SK-N-SH (cell line): ENCODE results near the gene ASPN. TPM values are rescaled to one million over a fixed set of nuclear protein-coding genes. Genes with fewer than 3 reads are reported as not detected.

Source experiments
- CTCF ChIA-PET: fragments of 300-600, 350-600 bp; formaldehyde crosslinking; extraction: SDS; loops from one replicate; lab custom pipeline; 2021; lab: Yijun Ruan, JAX
- POLR2A ChIA-PET: fragments of 350-600 bp; sonication (Branson Sonifier 250); formaldehyde crosslinking; extraction: SDS; loops from one replicate; lab custom pipeline; 2020; ENCODE audit warnings: antibody characterized with exemption, inconsistent platforms; lab: Yijun Ruan, JAX
- DNase-seq: peaks from one replicate; pipeline ENCODE4 v3.0.0; 2012
- H2AFZ ChIP-seq: fragments of 200-600 bp; sonication (generic); 2 replicates; pipeline ENCODE4 v1.8.1; 2016; ENCODE audit warnings: antibody characterized with exemption, mild to moderate bottlenecking, low read depth
- H3F3A ChIP-seq: fragments of 200-600 bp; sonication (generic); replicated peaks from 2 replicates; pipeline ENCODE3; 2016; ENCODE audit warnings: antibody characterized with exemption, mild to moderate bottlenecking; ENCODE audit not compliant: insufficient read depth
- H3K27ac ChIP-seq, 2 experiments: fragments of 200-500 bp in 1 of 2; fragments of 200-600 bp in 1 of 2; sonication (Bioruptor generic) in 1 of 2; sonication (generic), shearing (Covaris generic) in 1 of 2; 2 replicates each; pipeline versions ENCODE4 v1.5.1 to v1.6.1; 2014 to 2016; ENCODE audit warnings: low read depth in 2 of 2, inconsistent platforms in 1 of 2, low read length in 1 of 2, mild to moderate bottlenecking in 1 of 2, mixed read lengths in 1 of 2
- H3K27me3 ChIP-seq: fragments of 200-600 bp; sonication (generic), shearing (Covaris generic); 2 replicates; pipeline ENCODE4 v1.6.1; 2016; ENCODE audit warnings: mixed run types; ENCODE audit not compliant: insufficient read depth
- H3K36me3 ChIP-seq, 2 experiments: fragments of 200-500 bp in 1 of 2; fragments of 200-600 bp in 1 of 2; sonication (Bioruptor generic) in 1 of 2; sonication (generic) in 1 of 2; replicated peaks in 1 of 2; 2 replicates each; pipeline versions ENCODE3 to v1.5.1; 2014 to 2016; ENCODE audit warnings: low read length in 1 of 2, mild to moderate bottlenecking in 1 of 2; ENCODE audit not compliant: insufficient read depth in 2 of 2, control insufficient read depth in 1 of 2
- H3K4me1 ChIP-seq, 2 experiments: fragments of 200-500 bp in 1 of 2; fragments of 200-600 bp in 1 of 2; sonication (Bioruptor generic) in 1 of 2; sonication (generic), shearing (Covaris generic) in 1 of 2; 2 replicates each; pipeline versions ENCODE4 v1.5.1 to v1.6.1; 2014 to 2016; ENCODE audit warnings: low read depth in 1 of 2, low read length in 1 of 2, mixed run types in 1 of 2; ENCODE audit not compliant: insufficient read depth in 2 of 2, control insufficient read depth in 1 of 2
- H3K4me2 ChIP-seq: fragments of 200-600 bp; sonication (generic), shearing (Covaris generic); 2 replicates; pipeline ENCODE4 v1.6.1; 2017; ENCODE audit warnings: mixed run types
- H3K4me3 ChIP-seq, 2 experiments: fragments of 200-500 bp in 1 of 2; fragments of 200-600 bp in 1 of 2; sonication (Bioruptor generic) in 1 of 2; sonication (generic), shearing (Covaris generic) in 1 of 2; 2 replicates each; pipeline versions ENCODE4 v1.5.1 to v1.8.1; 2014 to 2016; ENCODE audit warnings: low read depth in 2 of 2, inconsistent platforms in 1 of 2, low read length in 1 of 2, mild to moderate bottlenecking in 1 of 2, mixed read lengths in 1 of 2, moderate library complexity in 1 of 2
- H3K79me2 ChIP-seq: fragments of 200-600 bp; sonication (generic); 2 replicates; pipeline ENCODE4 v1.8.1; 2017; ENCODE audit warnings: mild to moderate bottlenecking; ENCODE audit not compliant: insufficient read depth
- H3K9ac ChIP-seq: fragments of 200-600 bp; sonication (generic); 2 replicates; pipeline ENCODE4 v1.6.1; 2017; ENCODE audit warnings: mixed run types
- H3K9me2 ChIP-seq: fragments of 200-600 bp; sonication (generic); 2 replicates; pipeline ENCODE4 v1.6.1; 2017; ENCODE audit warnings: mixed run types
- H3K9me3 ChIP-seq: fragments of 200-600 bp; sonication (generic); 2 replicates; pipeline ENCODE4 v1.6.1; 2017; ENCODE audit warnings: mixed run types, mild to moderate bottlenecking, moderate library complexity
- H4K20me1 ChIP-seq: fragments of 200-600 bp; sonication (generic); 2 replicates; pipeline ENCODE4 v1.6.1; 2017; ENCODE audit warnings: mild to moderate bottlenecking, mixed run types; ENCODE audit not compliant: insufficient read depth
- CTCF ChIP-seq: fragments of 200-600 bp; sonication (generic); IDR thresholded peaks from 2 replicates; pipeline ENCODE4 v1.6.1; 2017; ENCODE audit warnings: antibody characterized with exemption, mild to moderate bottlenecking, moderate library complexity
- IRF3 ChIP-seq: fragments of 150-350 bp; IDR thresholded peaks from 2 replicates; pipeline ENCODE4 v1.6.1; 2016; ENCODE audit warnings: mild to moderate bottlenecking, low read depth, low read length
- MAX ChIP-seq: IDR thresholded peaks from 2 replicates; pipeline ENCODE4 v1.4.0; 2012; ENCODE audit warnings: low read depth
- MEF2A ChIP-seq: IDR thresholded peaks from 2 replicates; pipeline ENCODE4 v1.4.0; 2012; ENCODE audit warnings: low read depth, borderline replicate concordance
- RAD21 ChIP-seq: IDR thresholded peaks from 2 replicates; pipeline ENCODE4 v1.6.1; 2012; ENCODE audit warnings: mild to moderate bottlenecking, low read length
- REST ChIP-seq: IDR thresholded peaks from 2 replicates; pipeline ENCODE4 v1.6.1; 2012; ENCODE audit warnings: mild to moderate bottlenecking, low read depth, low read length, moderate library complexity
- RFX5 ChIP-seq: IDR thresholded peaks from 2 replicates; pipeline ENCODE4 v1.6.1; 2012; ENCODE audit warnings: mild to moderate bottlenecking, improper control_type of control experiment, low read length
- SMC3 ChIP-seq: IDR thresholded peaks from 2 replicates; pipeline ENCODE4 v1.6.1; 2012; ENCODE audit warnings: low read depth, low read length, improper control_type of control experiment
- TEAD4 ChIP-seq: IDR thresholded peaks from 2 replicates; pipeline ENCODE4 v1.4.0; 2012; ENCODE audit warnings: mild to moderate bottlenecking, borderline replicate concordance; ENCODE audit not compliant: insufficient read depth
- USF1 ChIP-seq: IDR thresholded peaks from 2 replicates; pipeline ENCODE4 v1.4.0; 2012; ENCODE audit warnings: low read depth, borderline replicate concordance
- USF2 ChIP-seq: fragments of 150-350 bp; IDR thresholded peaks from 2 replicates; pipeline ENCODE4 v1.6.1; 2017; ENCODE audit warnings: antibody characterized with exemption, low read length, low read depth, borderline replicate concordance
- WGBS: methylation state at CpG from one replicate; pipeline ENCODE4 v1.1.6; 2017; ENCODE audit warnings: low lambda C conversion rate; 5-methylcytosine and 5-hydroxymethylcytosine counted together
- polyA plus RNA-seq, 3 experiments: library from polyadenylated mRNA; depleted of rRNA; stranded (reverse); fragments of >200 nt; gene quantifications; 2 replicates each; pipeline ENCODE4 v1.2.3, GENCODE V29; 2012

Gene ASPN
- polyA plus RNA-seq, 1 of the 3 experiments (the other 2 are of a cell fraction) = 0.76 TPM

GRCh38 chr9:92501671-92502393, 19.5 kb upstream of the ASPN start:
- peak; percentile 37 for DNase-seq
- no peaks in the 10 kb centered on the region for H4K20me1 ChIP-seq
- peaks cover 21% of the 10 kb centered on the region for H3F3A ChIP-seq
- H3K9me3 ChIP-seq = no peaks in the 10 kb centered on the region
- H3K79me2 ChIP-seq = no peaks in the 10 kb centered on the region
- H2AFZ ChIP-seq = no peak overlapping the region
- H3K27me3 ChIP-seq = no peaks in the 10 kb centered on the region
- CTCF ChIA-PET = interaction anchor here (0.6 to 2.1 kb wide), 7 partner anchors 14 to 183 kb away, joined by 3 to 14 read pairs (median 3); no protein-coding TSS in a partner anchor
- H3K4me3 ChIP-seq = no peak overlapping the region
- no peaks in the 10 kb centered on the region for H3K9me2 ChIP-seq
- peaks cover 3 to 19% of the 10 kb centered on the region in 2 experiments; a peak in 3 of 4 replicates for H3K4me1 ChIP-seq
- 78% methylated on average over 5 of the region's 5 CpGs for WGBS
- no peak overlapping the region for H3K9ac ChIP-seq
- peak; percentile 56 for TF ChIP-seq CTCF
- TF ChIP-seq SMC3 = peak; percentile 52; the same call in 1 of the 2 replicates
- peak; percentile 53 for TF ChIP-seq RAD21
- TF ChIP-seq USF2 = no peak
- TF ChIP-seq, all 33 proteins: peak for 3
- H3K36me3 ChIP-seq = no peaks in the 10 kb centered on the region
- no peak overlapping the region for H3K4me2 ChIP-seq
- POLR2A ChIA-PET = no interaction called here
- no peak overlapping the region for H3K27ac ChIP-seq

- Histone ChIP-seq H3F3A (peaks cover 10% of the 10 kb centered on the region), H3K79me2 (no peaks in the 10 kb centered on the region), H3K9me3 (no peaks in the 10 kb centered on the region), H2AFZ (no peak overlapping the region), H3K4me2 (no peak overlapping the region), H3K9me2 (no peaks in the 10 kb centered on the region), H3K27me3 (no peaks in the 10 kb centered on the region), H3K4me1 (peaks cover 3 to 11% of the 10 kb centered on the region in 2 experiments; a peak in 3 of 4 replicates), H3K9ac (no peak overlapping the region), H3K36me3 (no peaks in the 10 kb centered on the region), H3K27ac (no peak overlapping the region), H4K20me1 (no peaks in the 10 kb centered on the region), H3K4me3 (no peak overlapping the region)
- POLR2A ChIA-PET = no interaction called here
- CTCF ChIA-PET = interaction anchor here (0.8 to 2.1 kb wide), 3 partner anchors 17 to 134 kb away, joined by 3 to 14 read pairs (median 3); no protein-coding TSS in a partner anchor
- 86% methylated on average over 5 of the region's 5 CpGs for WGBS
- TF ChIP-seq RFX5 (no peak), USF1 (no peak), MAX (no peak), IRF3 (no peak), REST (no peak), CTCF (no peak), TEAD4 (no peak), MEF2A (no peak)
- DNase-seq = no peak
These were observed 18.4 kb upstream of the ASPN start for GRCh38 chr9:92500725-92501124.
